CMK (cell line): ENCODE measurements around the gene NABP1.

Experiments
- DNase-seq: peaks from one replicate; pipeline ENCODE4 v3.0.0-alpha.2; 2010; ENCODE audit warnings: low read depth

Gene NABP1

GRCh38 chr2:191680639-191681038 is 2.7 kb downstream of the NABP1 start:
- DNase-seq, result no peak

DNA sequence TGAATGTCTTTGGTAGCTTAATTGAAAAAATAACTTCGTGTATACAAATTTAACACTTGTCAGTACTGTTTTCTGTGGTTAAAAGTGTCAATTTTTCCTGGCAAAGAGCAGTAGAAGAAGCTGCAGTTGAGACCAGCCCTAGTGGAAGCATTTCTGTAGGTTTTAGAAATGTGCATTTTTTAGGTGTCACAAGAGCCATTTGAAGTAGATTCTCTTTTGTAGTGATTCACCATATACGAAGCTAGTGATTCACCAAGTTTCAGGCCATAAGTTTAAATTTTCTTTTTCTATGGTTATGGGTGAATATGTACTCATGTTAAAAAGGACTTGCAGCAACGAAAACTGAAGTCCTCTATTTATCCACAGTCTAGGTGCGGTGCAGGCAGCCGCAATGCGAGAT is 4.2 kb downstream of the NABP1 start:
- no peak for DNase-seq

DNA sequence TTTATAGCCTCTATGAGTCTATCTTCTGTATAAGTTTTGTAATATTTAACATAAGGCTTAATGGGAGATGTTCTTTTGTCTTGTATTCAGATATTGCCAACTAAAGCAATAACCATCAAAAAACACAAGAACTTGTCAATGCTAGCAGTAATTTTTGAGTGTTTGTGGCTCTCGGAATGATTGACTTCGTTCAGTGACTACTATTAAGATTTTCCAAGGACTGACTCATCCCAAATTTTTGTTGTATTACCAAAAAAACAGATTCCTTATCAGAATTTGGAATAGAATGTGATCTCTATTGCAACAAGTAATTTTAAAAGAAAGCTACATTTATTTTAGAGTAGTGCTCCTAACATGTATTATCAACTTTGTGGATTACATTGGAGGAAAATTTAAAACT is 8.1 kb downstream of the NABP1 start:
- DNase-seq, result no peak

DNA sequence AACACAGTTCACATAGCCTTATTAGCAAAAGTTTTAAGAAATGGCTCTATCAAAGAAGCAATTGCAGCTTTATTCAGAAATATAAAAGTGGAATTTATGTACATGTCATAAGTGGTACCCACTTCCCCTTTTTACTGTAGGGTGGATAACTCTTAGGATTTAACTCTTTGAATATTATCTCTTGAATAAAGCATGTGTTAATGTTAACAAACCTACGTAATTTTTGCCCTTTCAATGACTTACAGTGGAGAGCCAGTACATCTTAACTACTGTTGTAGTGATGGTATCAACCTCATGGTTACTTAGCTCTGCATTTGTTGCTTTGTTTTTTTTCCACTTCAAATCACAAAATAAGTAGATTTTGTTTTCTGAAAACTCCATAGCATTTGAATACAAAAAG is 8.8 kb downstream of the NABP1 start:
- DNase-seq, result no peak

- DNase-seq, result no peak
Measured at GRCh38 chr2:191687867-191688266, 9.9 kb downstream of the NABP1 start.

DNA sequence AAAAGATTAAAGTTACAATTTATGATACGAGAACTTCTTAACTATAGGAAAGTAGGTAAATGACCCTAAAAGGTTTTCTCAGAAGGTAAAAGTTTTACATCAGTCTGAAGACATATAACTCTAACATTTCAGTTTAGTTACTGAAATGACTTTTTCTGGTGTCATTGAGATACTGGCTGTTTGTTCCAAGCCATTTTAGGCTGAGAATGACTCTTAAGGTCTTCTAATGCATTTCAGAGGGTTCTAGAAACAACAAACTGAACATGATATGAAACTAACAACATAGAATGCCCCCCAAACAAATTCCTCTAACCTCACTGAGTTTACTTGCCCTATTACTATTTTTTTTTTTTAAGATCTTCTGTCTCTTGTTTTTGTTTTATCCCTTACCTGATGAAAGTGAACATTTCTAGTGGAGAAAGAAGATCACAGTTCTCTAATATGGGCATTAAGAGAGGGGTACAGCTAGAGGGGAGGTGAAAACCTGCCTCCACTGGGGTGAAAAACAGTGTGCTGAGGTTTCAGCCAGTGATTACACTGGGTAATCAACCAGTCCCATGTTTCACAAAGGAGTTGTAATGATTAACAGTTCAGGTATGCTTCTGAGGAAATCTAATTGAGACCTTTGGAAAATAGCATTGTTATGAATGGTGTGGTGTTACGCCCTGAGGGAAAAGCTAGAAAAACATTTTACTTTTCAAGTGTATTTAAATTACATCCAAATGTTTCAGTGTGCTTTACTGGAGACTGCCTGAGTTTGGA is 11.2 kb downstream of the NABP1 start:
- no peak for DNase-seq

GRCh38 chr2:191690327-191690726 is 12.4 kb downstream of the NABP1 start:
- DNase-seq, result peak; percentile 20

DNA sequence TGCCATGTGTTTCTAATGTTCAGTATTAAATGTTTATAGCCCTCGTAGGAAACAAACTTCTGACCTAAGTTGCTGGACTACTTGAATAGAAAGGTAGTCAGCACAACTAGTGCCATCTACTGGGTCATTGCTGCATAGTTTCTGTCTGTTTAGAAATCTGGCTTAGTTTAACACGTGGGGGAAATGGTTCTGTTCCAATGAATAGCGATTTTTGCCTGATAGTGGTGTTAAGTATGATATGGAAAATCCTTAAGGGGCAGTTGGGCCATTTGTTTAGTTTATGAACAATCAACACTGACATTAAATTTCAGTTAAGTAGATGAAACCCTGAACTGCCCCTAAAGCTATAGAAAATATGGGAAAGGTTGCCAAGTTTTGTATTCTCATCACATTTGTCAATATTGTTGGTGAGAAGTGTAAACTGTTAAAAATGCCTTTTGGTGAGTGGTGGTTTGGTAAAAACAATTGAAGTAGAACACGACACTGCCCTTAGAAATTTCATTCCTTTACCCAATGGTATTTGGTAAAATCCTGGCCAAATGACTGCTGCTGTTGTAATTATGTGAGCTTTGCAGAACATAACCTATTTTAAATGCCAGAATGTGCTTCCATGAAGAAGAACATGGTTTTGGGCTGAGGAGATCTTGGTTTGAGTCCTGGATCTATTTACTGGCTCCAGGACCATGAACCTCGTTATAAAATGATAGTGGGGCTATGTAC is 13.2 kb downstream of the NABP1 start:
- peak; percentile 58 for DNase-seq

DNA sequence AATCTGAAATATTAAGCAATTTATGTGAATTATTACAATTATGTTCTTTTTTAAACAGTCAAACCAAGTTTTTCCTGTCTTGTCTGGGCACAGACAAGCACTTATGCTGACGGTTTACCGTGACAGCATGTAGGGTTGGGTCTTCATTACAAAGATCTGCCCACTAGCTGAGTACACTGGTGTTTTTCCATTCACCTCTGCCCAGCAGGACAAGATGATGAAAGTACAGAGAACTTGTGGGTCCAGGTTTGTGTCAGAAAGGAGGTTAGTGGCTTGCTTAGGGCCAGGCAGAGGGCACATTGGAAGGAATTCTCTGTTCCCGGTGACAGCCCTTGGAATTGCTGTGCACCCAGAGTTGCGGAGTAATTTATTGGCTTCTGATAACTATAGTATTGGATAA is 14.0 kb downstream of the NABP1 start:
- no peak for DNase-seq

DNA sequence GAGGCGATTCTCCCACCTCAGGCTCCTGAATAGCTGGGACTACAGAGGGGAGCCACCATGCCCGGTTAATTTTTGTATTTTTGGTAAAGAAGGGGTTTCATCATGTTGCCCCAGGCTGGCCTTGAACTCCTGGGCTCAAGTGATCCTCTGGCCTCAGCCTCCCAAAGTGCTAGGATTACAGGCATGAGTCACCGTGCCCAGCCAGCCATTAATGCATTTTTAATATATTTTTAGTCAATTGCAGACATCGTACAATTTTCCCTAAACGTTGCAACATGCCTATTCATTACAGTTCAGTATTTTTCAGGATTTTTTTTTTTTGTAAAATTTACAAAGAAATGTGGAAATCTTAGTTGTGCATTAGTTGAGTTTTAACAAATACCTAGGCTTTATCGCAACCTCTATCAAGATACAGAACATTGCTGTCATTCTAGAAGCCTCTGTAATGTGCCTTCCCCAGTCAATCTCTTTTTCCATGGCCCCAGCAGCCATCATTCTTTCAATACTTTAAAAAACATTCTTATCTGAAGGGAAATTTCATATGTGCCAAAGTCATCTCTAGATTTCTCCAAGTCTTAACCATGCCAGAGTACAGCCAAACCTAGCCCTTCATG is 14.7 kb downstream of the NABP1 start:
- no peak for DNase-seq

DNA sequence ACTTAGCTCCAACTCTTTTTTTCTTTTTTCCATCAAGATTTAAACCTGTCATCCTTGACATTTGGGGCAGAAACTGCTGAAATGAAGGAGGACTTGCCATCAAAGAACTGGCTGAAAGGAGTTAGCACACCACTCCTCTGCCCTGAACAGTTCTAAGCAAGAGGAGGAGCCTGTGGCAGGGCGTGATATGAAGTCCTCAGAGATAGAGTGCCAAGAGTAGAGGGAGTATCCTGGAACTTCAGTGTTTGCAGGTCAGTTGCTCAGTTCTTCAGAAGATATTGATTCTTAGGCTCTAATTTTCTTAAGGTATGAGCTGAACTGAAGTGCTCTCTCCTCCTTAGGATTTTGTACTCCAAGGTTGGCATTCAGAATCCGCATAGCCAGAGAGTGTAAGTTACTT is 15.2 kb downstream of the NABP1 start:
- no peak for DNase-seq

- DNase-seq, result no peak
Measured at GRCh38 chr2:191693778-191694177, 15.8 kb downstream of the NABP1 start.

- no peak for DNase-seq
Measured at GRCh38 chr2:191696001-191696400, 18.1 kb downstream of the NABP1 start.

DNA sequence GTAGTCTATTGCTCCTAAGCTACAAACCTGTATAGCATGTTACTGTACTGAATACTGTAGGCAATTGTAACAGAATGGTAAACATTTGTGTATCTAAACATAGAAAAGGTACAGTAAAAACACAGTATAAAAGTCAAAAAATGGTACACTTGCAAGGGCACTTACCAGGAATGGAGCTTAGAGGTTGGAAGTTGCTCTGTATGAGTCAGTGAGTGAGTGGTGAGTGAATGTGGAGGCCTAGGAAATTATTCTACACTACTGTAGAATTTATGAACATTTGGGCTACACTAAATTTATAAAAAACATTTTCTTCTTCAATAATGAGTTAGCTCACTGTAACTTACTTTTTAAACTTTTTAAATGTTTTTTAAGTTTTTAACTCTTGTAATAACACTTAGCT is 19.0 kb downstream of the NABP1 start:
- DNase-seq, result no peak

- DNase-seq, result no peak
Measured at GRCh38 chr2:191697870-191698269, 19.9 kb downstream of the NABP1 start.

DNA sequence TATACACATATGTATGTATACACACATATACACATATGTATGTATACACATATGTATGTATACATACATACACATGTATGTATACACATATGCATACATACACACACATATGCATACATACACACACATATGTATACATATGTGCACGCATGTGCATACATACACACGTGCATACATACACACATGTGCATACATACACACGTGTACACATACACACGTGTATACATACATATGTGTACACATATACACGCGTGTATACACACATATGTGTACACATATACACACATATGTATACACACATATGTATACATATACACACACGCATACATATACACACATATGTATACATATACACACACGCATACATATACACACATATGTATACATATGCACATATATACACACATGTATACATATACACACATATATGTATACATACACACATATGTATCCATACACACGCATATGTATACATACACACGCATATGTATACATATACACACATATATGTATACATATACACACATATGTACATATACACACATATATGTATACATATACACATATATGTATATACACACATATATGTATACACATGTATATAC is 21.5 kb downstream of the NABP1 start:
- DNase-seq, result no peak

DNA sequence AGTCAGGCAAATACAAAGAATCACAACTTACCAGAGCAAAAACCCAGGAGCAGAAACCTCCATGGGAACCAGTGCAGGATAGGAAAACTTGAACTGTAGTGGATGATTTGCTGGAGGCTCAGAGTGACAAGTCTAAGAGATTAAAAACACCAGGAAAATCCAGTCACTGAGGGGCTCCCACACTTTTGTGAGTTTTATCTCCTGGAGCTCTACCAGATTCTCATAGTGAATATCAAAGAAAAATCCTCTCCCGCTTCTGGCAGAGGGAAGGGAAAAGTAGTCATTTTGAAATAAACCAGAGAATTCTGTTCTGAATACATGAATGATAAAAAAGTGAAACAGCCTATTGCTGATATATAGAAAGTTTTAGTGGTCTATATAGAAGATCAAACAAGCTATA is 23.1 kb downstream of the NABP1 start:
- no peak for DNase-seq

DNA sequence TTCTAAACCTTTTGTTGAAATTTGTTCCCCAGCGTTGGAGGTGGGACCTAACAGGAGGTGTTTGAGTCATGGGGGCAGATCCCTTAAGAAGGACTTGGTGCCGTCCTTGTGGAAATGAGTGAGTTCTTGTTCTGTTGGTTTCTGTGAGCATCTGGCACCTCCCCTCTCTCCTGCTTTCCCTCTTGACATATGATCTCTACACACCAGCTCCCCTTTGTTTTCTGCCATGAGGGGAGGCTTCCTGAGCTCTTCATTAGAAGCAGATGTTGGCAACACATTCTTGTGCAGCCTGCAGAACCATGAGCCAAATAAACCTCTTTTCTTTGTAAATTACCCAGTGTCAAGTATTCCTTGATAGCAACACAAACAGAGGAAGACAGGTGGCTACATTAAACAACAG is 23.8 kb downstream of the NABP1 start:
- DNase-seq, result no peak

GRCh38 chr2:191703079-191703725 is 25.3 kb downstream of the NABP1 start:
- no peak for DNase-seq

- no peak for DNase-seq
Measured at GRCh38 chr2:191705084-191705483, 27.1 kb downstream of the NABP1 start.

DNA sequence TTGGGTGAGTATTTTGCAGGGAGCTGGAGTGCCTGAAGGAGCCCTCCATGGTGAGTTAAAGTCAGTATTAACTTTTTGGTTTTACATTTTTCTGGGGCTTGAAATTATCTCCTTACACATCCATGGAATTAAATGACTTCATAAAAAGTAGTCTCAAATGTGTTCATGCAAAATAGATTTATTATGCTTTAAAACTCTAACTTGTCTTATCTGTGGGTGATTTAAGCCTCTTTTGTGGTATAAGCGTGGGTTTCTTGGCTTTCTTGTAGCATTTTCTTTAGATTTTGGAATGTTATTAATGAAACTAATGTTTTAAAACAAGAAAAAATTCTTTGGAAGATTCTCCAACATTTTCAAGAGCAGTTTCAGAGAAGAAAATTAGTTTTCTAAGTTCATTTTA is 27.8 kb downstream of the NABP1 start:
- DNase-seq, result no peak

DNA sequence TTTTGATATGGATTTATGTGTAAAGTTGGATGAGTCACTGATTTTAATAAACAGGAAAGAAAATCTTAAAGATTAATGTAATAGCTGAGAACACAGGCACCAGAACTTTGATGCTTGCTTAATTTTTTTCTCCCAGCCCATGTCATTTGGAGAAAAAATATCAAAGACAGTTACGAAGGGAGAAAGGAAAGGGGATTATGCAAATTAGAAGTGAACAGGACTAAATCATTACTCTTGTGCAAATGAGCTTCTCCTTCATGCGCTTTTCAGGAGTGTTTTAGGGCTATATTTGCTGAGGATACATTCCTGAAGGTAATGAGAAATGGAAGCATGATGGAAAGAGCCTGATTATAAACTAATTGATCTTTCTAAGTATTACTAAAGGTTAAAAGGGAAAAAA is 28.9 kb downstream of the NABP1 start:
- no peak for DNase-seq
